NT2/D1 (cell line): ENCODE data around the gene TMEM151A.

Experiments
- YY1 ChIP-seq: IDR thresholded peaks from 2 replicates; pipeline ENCODE4 v1.6.1; 2011; ENCODE audit not compliant: insufficient read length, insufficient read depth
- ZNF274 ChIP-seq: IDR thresholded peaks from 2 replicates; pipeline ENCODE4 v1.6.1; 2011; ENCODE audit warnings: mild to moderate bottlenecking, low read depth, low read length

GRCh38 chr11:66266378-66267038 lies 25.2 kb upstream of the TMEM151A start:
- no peak for TF ChIP-seq ZNF274
- TF ChIP-seq YY1 = no peak
